Measurements from ENCODE around the gene OSBPL2.

DNA sequence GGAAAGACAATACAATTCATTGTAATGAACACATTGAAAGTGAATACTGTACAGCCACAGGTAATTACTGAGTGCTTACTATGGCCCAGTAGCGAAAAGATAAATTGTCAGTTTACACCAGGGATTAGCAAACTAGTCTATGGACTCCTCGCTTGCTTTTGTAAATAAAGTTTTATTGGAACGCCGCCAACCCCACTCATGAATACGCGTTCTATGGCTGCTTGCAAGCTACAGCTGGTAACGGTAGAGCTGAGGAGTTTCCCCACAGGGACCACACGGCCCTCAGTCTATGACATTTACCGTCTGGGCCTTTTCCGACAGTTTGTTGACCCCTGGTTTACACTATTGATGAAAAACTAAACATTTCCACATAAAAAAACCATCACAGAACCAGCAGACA is 104.6 kb downstream of the OSBPL2 start:
- TF ChIP-seq, protein P1, sequence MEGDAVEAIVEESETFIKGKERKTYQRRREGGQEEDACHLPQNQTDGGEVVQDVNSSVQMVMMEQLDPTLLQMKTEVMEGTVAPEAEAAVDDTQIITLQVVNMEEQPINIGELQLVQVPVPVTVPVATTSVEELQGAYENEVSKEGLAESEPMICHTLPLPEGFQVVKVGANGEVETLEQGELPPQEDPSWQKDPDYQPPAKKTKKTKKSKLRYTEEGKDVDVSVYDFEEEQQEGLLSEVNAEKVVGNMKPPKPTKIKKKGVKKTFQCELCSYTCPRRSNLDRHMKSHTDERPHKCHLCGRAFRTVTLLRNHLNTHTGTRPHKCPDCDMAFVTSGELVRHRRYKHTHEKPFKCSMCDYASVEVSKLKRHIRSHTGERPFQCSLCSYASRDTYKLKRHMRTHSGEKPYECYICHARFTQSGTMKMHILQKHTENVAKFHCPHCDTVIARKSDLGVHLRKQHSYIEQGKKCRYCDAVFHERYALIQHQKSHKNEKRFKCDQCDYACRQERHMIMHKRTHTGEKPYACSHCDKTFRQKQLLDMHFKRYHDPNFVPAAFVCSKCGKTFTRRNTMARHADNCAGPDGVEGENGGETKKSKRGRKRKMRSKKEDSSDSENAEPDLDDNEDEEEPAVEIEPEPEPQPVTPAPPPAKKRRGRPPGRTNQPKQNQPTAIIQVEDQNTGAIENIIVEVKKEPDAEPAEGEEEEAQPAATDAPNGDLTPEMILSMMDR (IDR thresholded peaks at IDR 0.05), result no peak
- no peak for TF ChIP-seq POLR2A (IDR thresholded peaks at IDR 0.05)
